Nephron progenitor cell (in vitro differentiated cells): ENCODE data around the gene ZNF324.

Experiments
- DNase-seq: peaks from one replicate; pipeline ENCODE4 v3.0.0; 2021
- H3K27ac Mint-ChIP-seq: 2 replicates; pipeline ENCODE4 v1.8.0; 2021; ENCODE audit warnings: mild to moderate bottlenecking, moderate library complexity, mixed read lengths
- H3K27me3 Mint-ChIP-seq: 2 replicates; pipeline ENCODE4 v1.8.0; 2021; ENCODE audit warnings: mild to moderate bottlenecking, low read depth, mixed read lengths; ENCODE audit not compliant: poor library complexity
- H3K36me3 Mint-ChIP-seq: 2 replicates; pipeline ENCODE4 v1.8.0; 2021; ENCODE audit warnings: low read depth, mixed read lengths
- H3K4me1 Mint-ChIP-seq: 2 replicates; pipeline ENCODE4 v1.8.0; 2021; ENCODE audit warnings: mixed read lengths
- H3K4me3 Mint-ChIP-seq: 2 replicates; pipeline ENCODE4 v1.8.0; 2021; ENCODE audit warnings: mild to moderate bottlenecking, moderate library complexity, mixed read lengths
- H3K9me3 Mint-ChIP-seq: 2 replicates; pipeline ENCODE4 v1.8.0; 2021; ENCODE audit warnings: mild to moderate bottlenecking, moderate library complexity, mixed read lengths
- CTCF ChIP-seq: fragments of 200-600 bp; sonication (generic); IDR thresholded peaks from 2 replicates; pipeline ENCODE4 v1.5.0; 2021; ENCODE audit warnings: antibody characterized with exemption

ZNF324 gene

DNA sequence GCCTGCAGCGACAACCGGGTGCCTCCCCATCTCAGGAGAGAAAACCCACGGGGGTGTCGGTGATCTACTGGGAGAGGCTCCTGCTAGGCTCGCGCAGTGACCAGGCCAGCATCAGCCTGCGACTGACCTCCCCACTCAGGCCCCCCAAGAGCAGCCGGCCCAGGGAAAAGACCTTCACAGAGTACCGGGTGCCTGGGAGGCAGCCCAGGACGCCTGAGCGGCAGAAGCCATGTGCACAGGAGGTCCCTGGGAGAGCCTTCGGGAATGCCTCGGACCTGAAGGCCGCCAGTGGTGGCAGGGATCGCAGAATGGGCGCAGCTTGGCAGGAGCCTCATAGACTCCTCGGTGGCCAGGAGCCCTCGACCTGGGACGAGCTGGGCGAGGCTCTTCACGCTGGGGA, 11.6 kb upstream of the ZNF324 start:
- no peak for DNase-seq
- Mint-ChIP-seq H3K27me3 (peaks cover 35% of the 10 kb centered on the region), H3K27ac (no peak overlapping the region), H3K9me3 (peaks cover 9% of the 10 kb centered on the region), H3K4me3 (no peak overlapping the region), H3K36me3 (peaks cover 15% of the 10 kb centered on the region), H3K4me1 (peaks cover 21% of the 10 kb centered on the region)
- TF ChIP-seq CTCF: no peak

DNA sequence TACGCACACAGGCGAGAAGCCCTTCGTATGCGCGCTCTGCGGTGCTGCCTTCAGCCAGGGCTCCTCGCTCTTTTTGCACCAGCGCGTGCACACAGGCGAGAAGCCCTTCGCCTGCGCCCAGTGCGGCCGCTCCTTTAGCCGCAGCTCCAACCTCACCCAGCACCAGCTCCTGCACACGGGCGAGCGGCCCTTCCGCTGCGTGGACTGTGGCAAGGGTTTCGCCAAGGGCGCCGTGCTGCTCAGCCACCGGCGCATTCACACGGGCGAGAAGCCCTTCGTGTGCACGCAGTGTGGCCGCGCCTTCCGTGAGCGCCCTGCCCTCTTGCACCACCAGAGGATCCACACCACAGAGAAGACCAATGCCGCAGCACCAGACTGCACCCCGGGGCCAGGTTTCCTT, 10.8 kb upstream of the ZNF324 start:
- Mint-ChIP-seq H3K9me3 (peaks cover 2% of the 10 kb centered on the region), H3K27ac (no peak overlapping the region), H3K4me3 (no peak overlapping the region), H3K4me1 (peaks cover 13% of the 10 kb centered on the region), H3K27me3 (peaks cover 27% of the 10 kb centered on the region), H3K36me3 (peaks cover 15% of the 10 kb centered on the region)
- no peak for TF ChIP-seq CTCF
- no peak for DNase-seq

GRCh38 chr19:58460039-58460438, 6.8 kb upstream of the ZNF324 start:
- Mint-ChIP-seq H3K4me1 (no peaks in the 10 kb centered on the region), H3K36me3 (peaks cover 15% of the 10 kb centered on the region), H3K9me3 (no peaks in the 10 kb centered on the region), H3K27me3 (peaks cover 16% of the 10 kb centered on the region), H3K27ac (no peak overlapping the region), H3K4me3 (no peak overlapping the region)
- no peak for DNase-seq
- no peak for TF ChIP-seq CTCF

GRCh38 chr19:58466089-58466759, 656 bp upstream of the ZNF324 start:
- TF ChIP-seq CTCF: no peak
- H3K27ac Mint-ChIP-seq: no peak overlapping the region
- H3K4me3 Mint-ChIP-seq: peak overlapping the region; percentile 87

DNA sequence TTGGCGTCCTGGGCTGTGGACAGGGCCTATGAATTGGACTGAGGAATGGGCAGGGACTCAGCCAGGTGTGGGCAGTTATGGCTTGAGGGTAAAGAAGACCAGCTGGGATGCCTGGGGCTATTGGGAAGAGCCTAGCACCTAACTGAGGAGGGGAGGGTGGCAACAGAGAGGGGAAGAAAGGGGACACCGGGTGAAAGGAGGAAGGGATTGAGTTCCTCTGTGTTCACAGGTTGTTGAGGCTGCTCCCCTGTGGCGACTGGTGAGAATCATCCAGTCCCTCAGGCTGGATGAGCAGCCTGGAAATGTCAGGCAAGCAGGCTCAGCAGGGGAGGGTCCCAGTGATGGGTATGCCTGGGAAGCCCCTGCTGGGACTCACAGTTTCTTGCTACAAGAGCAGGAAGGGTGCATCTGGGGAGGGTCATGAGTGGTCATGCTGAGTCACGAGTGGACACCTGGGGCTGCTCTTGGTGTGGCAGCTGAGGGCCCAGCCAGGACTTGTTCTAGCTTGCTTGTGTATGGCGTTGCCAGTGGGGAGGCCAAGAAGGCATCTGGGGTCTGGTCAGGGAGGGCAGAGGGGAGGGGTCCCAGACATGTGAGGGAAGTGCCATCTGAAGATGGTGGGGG, 1.4 kb downstream of the ZNF324 start:
- Mint-ChIP-seq H3K27me3 (peaks cover 22% of the 10 kb centered on the region), H3K9me3 (no peaks in the 10 kb centered on the region), H3K36me3 (no peaks in the 10 kb centered on the region), H3K4me1 (peaks cover 23% of the 10 kb centered on the region), H3K27ac (peak overlapping the region; percentile 80), H3K4me3 (peak overlapping the region; percentile 87)
- TF ChIP-seq CTCF: no peak
- DNase-seq: no peak

More at GRCh38 chr19:58466089-58466759, 656 bp upstream of the ZNF324 start:
- no peak for DNase-seq
- Mint-ChIP-seq H3K9me3 (no peaks in the 10 kb centered on the region), H3K27me3 (peaks cover 26% of the 10 kb centered on the region), H3K4me1 (peaks cover 23% of the 10 kb centered on the region), H3K36me3 (no peaks in the 10 kb centered on the region)
